Transverse colon (tissue), 3 donors: ENCODE measurements around the gene PDXK.

ENCODE experiments used
- EP300 ChIP-seq: sonication (generic); formaldehyde crosslinking; IDR thresholded peaks from one replicate; pipeline ENCODE4 v1.6.1; 2017; ENCODE audit warnings: antibody characterized with exemption, low read depth
- TF ChIP-seq, protein P1 (sequence below), 5 experiments: fragments of 200-600 bp in 3 of 5; fragments of 450-650 bp in 2 of 5; sonication (generic) in 3 of 5; IDR thresholded peaks; 1 replicate in 2 of 5; 2 replicates in 3 of 5; pipeline ENCODE4 v1.5.1; 2016 to 2017; ENCODE audit warnings: antibody characterized with exemption in 5 of 5, inconsistent platforms in 3 of 5, mild to moderate bottlenecking in 2 of 5, moderate library complexity in 1 of 5

DNA sequence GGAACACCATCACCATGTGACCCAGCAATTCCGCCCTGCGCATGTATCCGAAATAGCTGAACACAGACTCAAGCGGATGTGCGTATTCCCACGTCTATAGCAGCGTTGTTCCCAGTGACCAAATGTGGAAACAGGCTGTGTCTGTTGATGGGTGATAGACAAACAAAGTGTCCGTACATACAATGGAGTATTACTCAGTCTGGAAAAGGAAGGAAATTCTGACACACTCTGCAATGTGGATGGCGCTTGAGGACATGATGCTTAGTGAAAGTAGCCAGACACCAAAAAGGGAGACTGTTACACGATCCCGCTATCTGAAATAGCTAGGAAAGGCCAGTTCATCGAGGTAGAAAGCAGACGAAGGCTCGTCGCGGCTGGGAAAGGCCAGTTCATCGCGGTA lies 25.8 kb downstream of the PDXK start:
- TF ChIP-seq, protein P1, sequence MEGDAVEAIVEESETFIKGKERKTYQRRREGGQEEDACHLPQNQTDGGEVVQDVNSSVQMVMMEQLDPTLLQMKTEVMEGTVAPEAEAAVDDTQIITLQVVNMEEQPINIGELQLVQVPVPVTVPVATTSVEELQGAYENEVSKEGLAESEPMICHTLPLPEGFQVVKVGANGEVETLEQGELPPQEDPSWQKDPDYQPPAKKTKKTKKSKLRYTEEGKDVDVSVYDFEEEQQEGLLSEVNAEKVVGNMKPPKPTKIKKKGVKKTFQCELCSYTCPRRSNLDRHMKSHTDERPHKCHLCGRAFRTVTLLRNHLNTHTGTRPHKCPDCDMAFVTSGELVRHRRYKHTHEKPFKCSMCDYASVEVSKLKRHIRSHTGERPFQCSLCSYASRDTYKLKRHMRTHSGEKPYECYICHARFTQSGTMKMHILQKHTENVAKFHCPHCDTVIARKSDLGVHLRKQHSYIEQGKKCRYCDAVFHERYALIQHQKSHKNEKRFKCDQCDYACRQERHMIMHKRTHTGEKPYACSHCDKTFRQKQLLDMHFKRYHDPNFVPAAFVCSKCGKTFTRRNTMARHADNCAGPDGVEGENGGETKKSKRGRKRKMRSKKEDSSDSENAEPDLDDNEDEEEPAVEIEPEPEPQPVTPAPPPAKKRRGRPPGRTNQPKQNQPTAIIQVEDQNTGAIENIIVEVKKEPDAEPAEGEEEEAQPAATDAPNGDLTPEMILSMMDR (IDR thresholded peaks at IDR 0.05): no peak
- no peak for TF ChIP-seq EP300
